Heart left ventricle (tissue), 16 donors: Measurements from ENCODE around the gene CUX1. TPM values are rescaled to one million over a fixed set of nuclear protein-coding genes. Genes with fewer than 3 reads are reported as not detected.
"Not testable (repeated sequence)": the region's sequence is repeated elsewhere in the genome, so short reads cannot be mapped to it uniquely, and the experiment has no call there.

Source experiments
- ATAC-seq, 4 donors: fragments of 200-7000 bp; cut with Tn5 transposase; one replicate each; pipeline ENCODE4 v1.9.1; 2020 to 2022; ENCODE audit warnings: moderate library complexity in 4 of 4, mild to moderate bottlenecking in 3 of 4, moderate number of reproducible peaks in 1 of 4
- DNase-seq, 5 donors: peaks; one replicate each; pipeline ENCODE4 v3.0.0-alpha.2; 2020
- H3K27ac ChIP-seq, 12 donors: fragments of 200-600 bp; sonication (generic) in 4 of 12; one replicate each; pipeline versions ENCODE4 v1.5.0 to v1.8.0; 2016 to 2022; ENCODE audit warnings: mild to moderate bottlenecking in 2 of 12
- H3K27me3 ChIP-seq, 9 donors: fragments of 200-600 bp; sonication (generic) in 2 of 9; one replicate each; pipeline versions ENCODE4 v1.5.1 to v1.8.0; 2016 to 2022; ENCODE audit warnings: mild to moderate bottlenecking in 3 of 9
- H3K36me3 ChIP-seq, 9 donors: fragments of 200-600 bp; sonication (generic) in 2 of 9; one replicate each; pipeline versions ENCODE4 v1.5.0 to v1.8.0; 2018 to 2022; ENCODE audit warnings: mild to moderate bottlenecking in 2 of 9
- H3K4me1 ChIP-seq, 12 donors: fragments of 200-600 bp; sonication (generic) in 4 of 12; one replicate each; pipeline versions ENCODE4 v1.5.0 to v1.8.0; 2016 to 2022; ENCODE audit warnings: mild to moderate bottlenecking in 3 of 12
- H3K4me3 ChIP-seq, 12 donors: fragments of 200-600 bp; sonication (generic) in 4 of 12; one replicate each; pipeline versions ENCODE4 v1.5.0 to v1.8.0; 2017 to 2022; ENCODE audit warnings: mild to moderate bottlenecking in 9 of 12, moderate library complexity in 4 of 12
- H3K9me3 ChIP-seq, 12 donors: fragments of 200-600 bp; sonication (generic) in 4 of 12; one replicate each; pipeline versions ENCODE4 v1.5.0 to v1.8.0; 2016 to 2022; ENCODE audit warnings: mild to moderate bottlenecking in 1 of 12
- POLR2A ChIP-seq, 2 donors: fragments of 450-650 bp; IDR thresholded peaks; one replicate each; pipeline ENCODE4 v1.6.1; 2017; ENCODE audit warnings: antibody characterized with exemption in 2 of 2, mild to moderate bottlenecking in 2 of 2, moderate library complexity in 2 of 2
- WGBS, 4 donors: extraction: QIAGEN DNeasy Blood & Tissue Kit in 2 of 4; methylation state at CpG; one replicate each; pipeline versions ENCODE4 v1.1.5 to v1.1.7; 2013 to 2018; 5-methylcytosine and 5-hydroxymethylcytosine counted together
- intact Hi-C, 10 donors: fragments of 100-400 bp; cut with DNase I; formaldehyde crosslinking; loops; one replicate each; pipeline versions ENCODE4 v1.11.1 to v1.14.2; 2022
- polyA plus RNA-seq, 2 donors: library from polyadenylated mRNA; stranded (reverse); fragments of 200-250 nt; gene quantifications; one replicate each; pipeline ENCODE4 v1.2.3, GENCODE V29; 2013
- total RNA-seq, 9 donors: library from RNA; depleted of rRNA in 2 of 9; stranded (reverse); fragments of >200 nt in 2 of 9; fragmentation: NEBNext Ultra II Directional in 3 of 9; extraction: Animal tissue kit (Norgen Biotek cat#: 25700) in 3 of 9; gene quantifications; one replicate each; pipeline versions ENCODE4 v1.1.0 to v1.2.4, GENCODE V29; 2016 to 2023
- TF ChIP-seq, protein P1 (sequence below), 12 donors: fragments of 200-600 bp; sonication (generic) in 4 of 12; IDR thresholded peaks; one replicate each; pipeline versions ENCODE4 v1.5.0 to v1.8.0; 2018 to 2022; ENCODE audit warnings: antibody characterized with exemption in 12 of 12, mild to moderate bottlenecking in 5 of 12
- donor health status: ischemic (EF 13 %, LVEDD 7.1; RV severe dilation, severe dysfunction).
- donor health status: healthy with polysubstance abuse.
- donor health status: DM: no; HTN: yes; CAD: no.
- donor health status: DM: no; HTN: no; CAD: no.
- donor health status: ischemic (EF 25% LVEDD 6.9; RV normal size, moderate dysfunction).
- donor health status: ischemic (EF 25% LVEDD 5.7; RV mildly dilated, moderate dysfunction).
- donor health status: healthy.
- donor health status: DM: yes; HTN: yes; CAD: no.
- donor health status: ischemic (EF 35%, LVEDD 5.7; RV mildly dilated, moderate dysfunction).
- donor health status: nonischemic (EF 11% LVEDD 7.7; RV severe dilation, severe dysfunction).
- donor health status: DM: yes; HTN: yes; CAD: no.
- donor health status: PGD.
- donor health status: ischemic (EF 29% LVEDD 5.4; RV normal size, mild dysfunction).
- donor health status: nonischemic (EF 23%, LVEDD 6.1; RV moderate dilation, normal function).

CUX1 gene
- total and polyA plus RNA-seq, 11 donors = 51.9 to 173 (median 122) TPM

- 86 to 91% (median 89%) methylated on average over 11 of the region's 11 CpGs for WGBS, 4 donors
- no peak overlapping the region for H3K4me3 ChIP-seq
These were observed 222.3 kb downstream of the CUX1 start for GRCh38 chr7:102039706-102040105.

DNA sequence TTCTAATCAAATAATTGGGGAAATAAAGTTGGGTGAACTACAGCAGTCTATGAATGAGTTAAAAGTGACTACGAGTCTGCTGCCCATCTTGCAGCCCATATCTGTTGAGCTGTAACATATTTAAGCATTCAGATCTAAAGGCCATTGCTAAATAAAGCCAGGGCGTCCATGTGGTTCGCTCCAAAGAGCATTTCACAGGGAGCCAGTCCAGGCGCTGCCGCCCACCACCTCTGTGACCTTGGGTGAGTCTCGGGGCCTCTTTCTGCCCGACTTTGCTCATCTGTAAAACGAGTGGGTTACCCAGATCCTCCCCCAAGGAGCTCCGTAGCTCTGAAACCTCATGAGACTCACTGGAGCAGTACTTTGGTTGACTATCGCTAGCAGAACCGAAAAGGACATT is 223.1 kb downstream of the CUX1 start:
- ATAC-seq = peak; percentile 63 to 85 (median 72)
- H3K9me3 ChIP-seq = no peaks in the 10 kb centered on the region
- H3K4me1 ChIP-seq = peaks cover 0 to 55% (median 14%) of the 10 kb centered on the region in 12 donors
- no peaks in the 10 kb centered on the region for H3K36me3 ChIP-seq
- no peaks in the 10 kb centered on the region for H3K27me3 ChIP-seq
- WGBS, 4 donors = 41 to 58% (median 52%) methylated on average over 11 of the region's 11 CpGs
- peak overlapping the region in 1 of 12 donors; percentile 7 for H3K4me3 ChIP-seq
- intact Hi-C loops = no loop called here
- peak in 4 of 5 donors; percentile 35 to 69 (median 52) for DNase-seq
- no peak for TF ChIP-seq POLR2A (IDR thresholded peaks at IDR 0.05)
- TF ChIP-seq, protein P1, sequence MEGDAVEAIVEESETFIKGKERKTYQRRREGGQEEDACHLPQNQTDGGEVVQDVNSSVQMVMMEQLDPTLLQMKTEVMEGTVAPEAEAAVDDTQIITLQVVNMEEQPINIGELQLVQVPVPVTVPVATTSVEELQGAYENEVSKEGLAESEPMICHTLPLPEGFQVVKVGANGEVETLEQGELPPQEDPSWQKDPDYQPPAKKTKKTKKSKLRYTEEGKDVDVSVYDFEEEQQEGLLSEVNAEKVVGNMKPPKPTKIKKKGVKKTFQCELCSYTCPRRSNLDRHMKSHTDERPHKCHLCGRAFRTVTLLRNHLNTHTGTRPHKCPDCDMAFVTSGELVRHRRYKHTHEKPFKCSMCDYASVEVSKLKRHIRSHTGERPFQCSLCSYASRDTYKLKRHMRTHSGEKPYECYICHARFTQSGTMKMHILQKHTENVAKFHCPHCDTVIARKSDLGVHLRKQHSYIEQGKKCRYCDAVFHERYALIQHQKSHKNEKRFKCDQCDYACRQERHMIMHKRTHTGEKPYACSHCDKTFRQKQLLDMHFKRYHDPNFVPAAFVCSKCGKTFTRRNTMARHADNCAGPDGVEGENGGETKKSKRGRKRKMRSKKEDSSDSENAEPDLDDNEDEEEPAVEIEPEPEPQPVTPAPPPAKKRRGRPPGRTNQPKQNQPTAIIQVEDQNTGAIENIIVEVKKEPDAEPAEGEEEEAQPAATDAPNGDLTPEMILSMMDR (IDR thresholded peaks at IDR 0.05) = no peak
- peak overlapping the region; percentile 28 to 89 (median 67) for H3K27ac ChIP-seq

More at GRCh38 chr7:102039706-102040105, 222.3 kb downstream of the CUX1 start:
- Histone ChIP-seq H3K9me3 (no peaks in the 10 kb centered on the region), H3K36me3 (no peaks in the 10 kb centered on the region), H3K27me3 (no peaks in the 10 kb centered on the region), H3K4me1 (peaks cover 0 to 46% (median 10%) of the 10 kb centered on the region in 12 donors), H3K27ac (peak overlapping the region in 10 of 12 donors; percentile 46 to 89 (median 71))
- ATAC-seq (no peak), DNase-seq (no peak)
- TF ChIP-seq, protein P1 (IDR thresholded peaks at IDR 0.05) = no peak
- TF ChIP-seq POLR2A (IDR thresholded peaks at IDR 0.05) = no peak
- intact Hi-C loops = no loop called here

GRCh38 chr7:102042016-102042656 is 224.7 kb downstream of the CUX1 start:
- no peaks in the 10 kb centered on the region for H3K36me3 ChIP-seq
- no peak overlapping the region for H3K4me3 ChIP-seq
- peak in 1 of 4 donors; percentile 4 for ATAC-seq
- TF ChIP-seq POLR2A (IDR thresholded peaks at IDR 0.05) = no peak
- TF ChIP-seq, protein P1 (IDR thresholded peaks at IDR 0.05) = no peak
- no peaks in the 10 kb centered on the region for H3K27me3 ChIP-seq
- H3K27ac ChIP-seq = peak overlapping the region in 7 of 12 donors; percentile 41 to 86 (median 55)
- intact Hi-C loops = no loop called here
- H3K4me1 ChIP-seq = peaks cover 0 to 64% (median 23%) of the 10 kb centered on the region in 12 donors
- WGBS, 4 donors = 60 to 69% (median 67%) methylated on average over 4 of the region's 4 CpGs
- no peaks in the 10 kb centered on the region for H3K9me3 ChIP-seq
- DNase-seq = no peak

DNA sequence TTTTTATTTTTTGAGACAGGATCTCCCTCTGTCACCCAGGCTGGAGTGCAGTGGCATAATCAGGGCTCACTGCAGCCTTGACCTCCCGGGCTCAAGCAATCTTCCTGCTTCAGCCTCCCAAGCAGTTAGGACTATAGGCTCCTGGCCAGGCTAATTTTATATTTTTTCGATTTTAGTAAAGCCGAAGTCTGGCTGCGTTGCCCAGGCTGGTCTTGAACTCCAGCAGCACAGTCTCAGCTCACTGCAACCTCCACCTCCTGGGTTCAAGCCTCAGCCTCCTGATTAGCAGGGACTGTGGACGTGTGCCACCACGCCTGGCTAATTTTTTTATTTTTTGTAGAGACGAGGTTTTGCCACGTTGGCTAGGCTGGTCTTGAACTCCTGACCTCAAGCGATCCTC is 225.4 kb downstream of the CUX1 start:
- DNase-seq, H3K9me3 ChIP-seq, intact Hi-C loops, H3K27me3 ChIP-seq, ATAC-seq, H3K4me3 ChIP-seq, H3K36me3 ChIP-seq: not testable (repeated sequence)
- H3K27ac ChIP-seq = peak overlapping the region in 5 of 12 donors; percentile 42 to 86 (median 54)
- WGBS, 4 donors = 76 to 84% (median 79%) methylated on average over 9 of the region's 9 CpGs
- peaks cover 0 to 58% (median 23%) of the 10 kb centered on the region in 12 donors for H3K4me1 ChIP-seq
